IMR-90 (cell line): ENCODE results near the gene RNASET2. TPM values are rescaled to one million over a fixed set of nuclear protein-coding genes. Genes with fewer than 3 reads are reported as not detected.

Source experiments
- ATAC-seq: fragments of 200-7000 bp; cut with Tn5 transposase; 2 replicates; pipeline ENCODE4 v1.9.1; 2020; ENCODE audit warnings: low read depth, mild to moderate bottlenecking, moderate library complexity
- BruUV-seq: library from RNA; stranded (reverse); fragments of 400-500 nt; replicated peaks from 2 replicates; lab custom pipeline; 2021; lab: Mats Ljungman, UMichigan
- CTCF ChIA-PET: fragments of 300-600 bp; formaldehyde crosslinking; extraction: SDS; loops from one replicate; lab custom pipeline; 2021; ENCODE audit warnings: antibody characterized with exemption; lab: Yijun Ruan, JAX
- POLR2A ChIA-PET: fragments of 300-600 bp; sonication (Branson Sonifier 250); formaldehyde crosslinking; loops from one replicate; lab custom pipeline; 2022; ENCODE audit warnings: antibody characterized with exemption; ENCODE audit not compliant: unreplicated experiment; lab: Charles Lee
- DNase-seq: peaks from one replicate; pipeline ENCODE4 v3.0.0; 2013
- H2AFZ ChIP-seq: replicated peaks from 2 replicates; pipeline ENCODE3; 2013; ENCODE audit warnings: low read length, mild to moderate bottlenecking; ENCODE audit not compliant: poor library complexity
- H2AK5ac ChIP-seq: 2 replicates; pipeline ENCODE4 v1.6.1; 2013; ENCODE audit warnings: low read depth, low read length, inconsistent platforms
- H2AK9ac ChIP-seq: replicated peaks from 2 replicates; pipeline ENCODE3; 2013; ENCODE audit warnings: mild to moderate bottlenecking, low read depth, low read length, moderate library complexity; ENCODE audit not compliant: poor library complexity
- H2BK120ac ChIP-seq: 2 replicates; pipeline ENCODE4 v1.6.1; 2013; ENCODE audit warnings: low read depth, low read length, inconsistent platforms
- H2BK15ac ChIP-seq: 3 replicates; pipeline ENCODE4 v1.6.1; 2013; ENCODE audit warnings: low read depth, low read length, inconsistent platforms
- H2BK20ac ChIP-seq: 2 replicates; pipeline ENCODE4 v1.6.1; 2013; ENCODE audit warnings: low read depth, mild to moderate bottlenecking, inconsistent platforms, low read length, moderate library complexity
- H2BK5ac ChIP-seq: 2 replicates; pipeline ENCODE4 v1.6.1; 2013; ENCODE audit warnings: mild to moderate bottlenecking, low read depth, low read length, inconsistent platforms; ENCODE audit not compliant: poor library complexity, severe bottlenecking
- H3K14ac ChIP-seq: replicated peaks from 2 replicates; pipeline ENCODE4 v1.6.1; 2013; ENCODE audit warnings: low read depth, low read length, inconsistent platforms
- H3K18ac ChIP-seq: 2 replicates; pipeline ENCODE4 v1.6.1; 2013; ENCODE audit warnings: low read depth, low read length, control low read depth
- H3K23ac ChIP-seq: 2 replicates; pipeline ENCODE4 v1.6.1; 2013; ENCODE audit warnings: low read depth, low read length, inconsistent platforms
- H3K27ac ChIP-seq: 2 replicates; pipeline ENCODE4 v1.5.1; 2013; ENCODE audit warnings: mild to moderate bottlenecking, control low read depth, low read length; ENCODE audit not compliant: insufficient read depth
- H3K27me3 ChIP-seq: 2 replicates; pipeline ENCODE4 v1.6.1; 2013; ENCODE audit warnings: low read length; ENCODE audit not compliant: control insufficient read depth, insufficient read depth
- H3K36me3 ChIP-seq: 2 replicates; pipeline ENCODE4 v1.6.1; 2013; ENCODE audit warnings: low read length, mixed read lengths; ENCODE audit not compliant: control insufficient read depth, insufficient read depth
- H3K4ac ChIP-seq: 2 replicates; pipeline ENCODE4 v1.6.1; 2013; ENCODE audit warnings: low read depth, low read length, inconsistent platforms
- H3K4me1 ChIP-seq: 2 replicates; pipeline ENCODE4 v1.6.1; 2013; ENCODE audit warnings: low read length, mixed read lengths; ENCODE audit not compliant: control insufficient read depth, insufficient read depth
- H3K4me2 ChIP-seq: 2 replicates; pipeline ENCODE4 v1.6.1; 2013; ENCODE audit warnings: low read depth, mild to moderate bottlenecking, control low read depth, low read length, moderate library complexity
- H3K4me3 ChIP-seq: 2 replicates; pipeline ENCODE4 v1.5.1; 2013; ENCODE audit warnings: low read depth, mild to moderate bottlenecking, control low read depth, low read length, moderate library complexity; ENCODE audit not compliant: insufficient read depth
- H3K56ac ChIP-seq: 2 replicates; pipeline ENCODE4 v1.6.1; 2013; ENCODE audit warnings: low read length, inconsistent platforms; ENCODE audit not compliant: insufficient read depth; ENCODE audit errors: extremely low read depth
- H3K79me1 ChIP-seq, 2 experiments: 2 replicates each; pipeline ENCODE4 v1.6.1; 2013; ENCODE audit warnings: low read length in 2 of 2, inconsistent platforms in 1 of 2, low read depth in 1 of 2
- H3K9ac ChIP-seq: 2 replicates; pipeline ENCODE4 v1.6.1; 2013; ENCODE audit warnings: low read depth, low read length, control low read depth
- H3K9me1 ChIP-seq: 2 replicates; pipeline ENCODE4 v1.6.1; 2013; ENCODE audit warnings: low read length, inconsistent platforms; ENCODE audit not compliant: insufficient read depth
- H3K9me3 ChIP-seq: 2 replicates; pipeline ENCODE4 v1.6.1; 2013; ENCODE audit warnings: low read length; ENCODE audit not compliant: control insufficient read depth, insufficient read depth
- H4K20me1 ChIP-seq: 2 replicates; pipeline ENCODE4 v1.6.1; 2013; ENCODE audit warnings: low read length, inconsistent platforms; ENCODE audit not compliant: insufficient read depth
- H4K5ac ChIP-seq: 2 replicates; pipeline ENCODE4 v1.6.1; 2013; ENCODE audit warnings: mild to moderate bottlenecking, low read depth, low read length, control low read depth
- H4K8ac ChIP-seq, 2 experiments: 2 replicates each; pipeline ENCODE4 v1.6.1; 2013; ENCODE audit warnings: low read depth in 2 of 2, low read length in 2 of 2, control low read depth in 1 of 2, inconsistent platforms in 1 of 2
- H4K91ac ChIP-seq: 2 replicates; pipeline ENCODE4 v1.6.1; 2013; ENCODE audit warnings: low read depth, low read length, inconsistent platforms; ENCODE audit not compliant: insufficient read depth
- BHLHE40 ChIP-seq: fragments of 150-350 bp; IDR thresholded peaks from 2 replicates; pipeline ENCODE4 v1.6.1; 2016; ENCODE audit warnings: mild to moderate bottlenecking, low read depth, low read length
- CEBPB ChIP-seq: IDR thresholded peaks from 2 replicates; pipeline ENCODE4 v1.6.1; 2012; ENCODE audit warnings: low read depth, low read length, improper control_type of control experiment
- CHD1 ChIP-seq: IDR thresholded peaks from 2 replicates; pipeline ENCODE4 v1.6.1; 2012; ENCODE audit warnings: low read depth, low read length, improper control_type of control experiment
- FOS ChIP-seq: fragments of 150-350 bp; IDR thresholded peaks from 2 replicates; pipeline ENCODE4 v1.6.1; 2016; ENCODE audit warnings: low read depth, low read length
- MAFK ChIP-seq: IDR thresholded peaks from 2 replicates; pipeline ENCODE4 v1.6.1; 2012; ENCODE audit warnings: low read depth, low read length, improper control_type of control experiment
- MAZ ChIP-seq: IDR thresholded peaks from 2 replicates; pipeline ENCODE4 v1.6.1; 2012; ENCODE audit warnings: low read depth, mild to moderate bottlenecking, low read length, improper control_type of control experiment, moderate library complexity, borderline replicate concordance
- MXI1 ChIP-seq: IDR thresholded peaks from 2 replicates; pipeline ENCODE4 v1.6.1; 2012; ENCODE audit warnings: low read depth, mild to moderate bottlenecking, low read length, moderate library complexity, borderline replicate concordance
- POLR2A ChIP-seq: IDR thresholded peaks from 2 replicates; pipeline ENCODE4 v1.6.1; 2012; ENCODE audit warnings: mild to moderate bottlenecking, low read depth, low read length
- RAD21 ChIP-seq: IDR thresholded peaks from 2 replicates; pipeline ENCODE4 v1.6.1; 2012; ENCODE audit warnings: low read length, improper control_type of control experiment
- RCOR1 ChIP-seq: IDR thresholded peaks from 2 replicates; pipeline ENCODE4 v1.6.1; 2012; ENCODE audit warnings: mild to moderate bottlenecking, low read length, improper control_type of control experiment; ENCODE audit not compliant: insufficient replicate concordance
- RFX5 ChIP-seq: IDR thresholded peaks from 2 replicates; pipeline ENCODE4 v1.8.0; 2012; ENCODE audit warnings: low read depth, mild to moderate bottlenecking, low read length, moderate library complexity
- SMC3 ChIP-seq: fragments of 150-350 bp; IDR thresholded peaks from 2 replicates; pipeline ENCODE4 v1.6.1; 2016; ENCODE audit warnings: low read depth, mild to moderate bottlenecking, antibody characterized with exemption, low read length, moderate library complexity
- WGBS, 2 experiments: methylation state at CpG; one replicate each; pipeline versions ENCODE4 v1.1.5 to v1.1.7; 2013; ENCODE audit warnings: missing lambda C conversion rate in 2 of 2; ENCODE audit not compliant: insufficient read length in 1 of 2; ENCODE audit errors: extremely low coverage in 2 of 2; 5-methylcytosine and 5-hydroxymethylcytosine counted together
- dilution Hi-C: fragments of 300-500 bp; cut with HindIII; formaldehyde crosslinking; loops from one replicate; pipeline ENCODE4 v1.14.3; 2018; ENCODE audit warnings: low sequenced_read_pairs; ENCODE audit not compliant: unreplicated experiment
- in situ Hi-C: fragments of 300-500 bp; cut with MboI; formaldehyde crosslinking; loops from 3 replicates; pipeline ENCODE4 v1.14.3; 2019; ENCODE audit warnings: low sequenced_read_pairs, inconsistent platforms, mixed read lengths
- intact Hi-C: fragments of 100-400 bp; cut with micrococcal nuclease; formaldehyde crosslinking; loops from 2 replicates; pipeline ENCODE4 v1.10.0; 2022
- polyA plus RNA-seq, 3 experiments: library from polyadenylated mRNA; depleted of rRNA; stranded (reverse); fragments of >200 nt; gene quantifications; 2 replicates each; pipeline ENCODE4 v1.2.3, GENCODE V29; 2012; ENCODE audit warnings: low replicate concordance in 1 of 3
- total RNA-seq: library from RNA; depleted of rRNA; stranded (reverse); fragments of >200 nt; gene quantifications from 2 replicates; pipeline ENCODE4 v1.2.3, GENCODE V29; 2012
- TF ChIP-seq, protein P1 (sequence below): fragments of 150-350 bp; IDR thresholded peaks from 2 replicates; pipeline ENCODE4 v1.6.1; 2017; ENCODE audit warnings: mild to moderate bottlenecking, antibody characterized with exemption, low read length, low read depth
- TF ChIP-seq, protein P2 (sequence below): fragments of 150-350 bp; IDR thresholded peaks from 2 replicates; pipeline ENCODE4 v1.6.1; 2016; ENCODE audit warnings: low read depth, mild to moderate bottlenecking, low read length, moderate library complexity, borderline replicate concordance
- TF ChIP-seq, protein P3 (sequence below): conservative IDR thresholded peaks from 2 replicates; pipeline ENCODE4 v1.5.1; 2012; ENCODE audit warnings: mild to moderate bottlenecking, low read depth, low read length, improper control_type of control experiment

RNASET2 gene
- total and polyA plus RNA-seq, 2 of the 4 experiments (the other 2 are of a cell fraction): 13.6 to 24.9 TPM

DNA sequence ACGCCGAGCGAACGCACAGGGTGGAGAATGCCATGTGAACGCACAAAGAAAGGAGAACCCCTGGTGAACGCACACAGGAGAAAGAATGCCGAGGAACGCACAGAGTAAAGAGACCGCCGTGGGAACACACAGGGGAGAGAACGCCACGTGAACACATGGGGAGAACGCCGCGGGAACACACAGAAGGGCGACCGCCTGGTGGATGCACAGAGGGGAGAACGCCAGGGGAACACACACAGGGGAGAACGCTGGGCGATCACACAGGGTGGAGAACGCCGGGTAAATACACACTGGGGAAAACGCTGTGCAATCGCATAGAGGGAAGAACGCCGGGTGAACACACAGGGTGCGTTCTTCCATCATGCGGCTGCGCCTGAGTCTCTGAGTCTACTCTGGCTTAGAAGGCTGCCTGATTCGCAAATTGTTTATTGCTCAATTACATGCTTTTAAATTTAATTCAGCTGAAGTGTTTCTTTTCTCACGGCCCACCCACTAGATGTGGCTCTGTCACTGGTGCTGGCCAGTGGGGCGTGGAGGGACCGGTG, 54.1 kb downstream of the RNASET2 start:
- Histone ChIP-seq H3K9me3 (peaks cover 5% of the 10 kb centered on the region; the same call in 1 of the 2 replicates), H2BK15ac (no peak overlapping the region), H4K5ac (no peak overlapping the region), H3K79me1 (no peaks in the 10 kb centered on the region), H2BK5ac (no peak overlapping the region), H3K23ac (no peak overlapping the region), H3K9me1 (no peaks in the 10 kb centered on the region), H4K91ac (no peak overlapping the region), H2AFZ (no peak overlapping the region), H3K4me2 (no peak overlapping the region), H4K8ac (no peak overlapping the region), H3K4me3 (no peak overlapping the region), H3K4me1 (no peaks in the 10 kb centered on the region), H2AK9ac (no peak overlapping the region), H3K27ac (no peak overlapping the region), H3K4ac (no peak overlapping the region), H3K36me3 (no peaks in the 10 kb centered on the region), H3K18ac (no peak overlapping the region), H4K20me1 (no peaks in the 10 kb centered on the region), H2BK20ac (no peak overlapping the region), H3K9ac (no peak overlapping the region), H2BK120ac (no peak overlapping the region), H3K27me3 (peaks cover 3% of the 10 kb centered on the region; the same call in 1 of the 2 replicates), H3K56ac (no peak overlapping the region), H2AK5ac (no peak overlapping the region), H3K14ac (no peak overlapping the region)
- CTCF ChIA-PET: no interaction called here
- WGBS, 2 experiments: 85% methylated on average over 31 of the region's 33 CpGs; no CpG with 5 or more reads in 1 of the 2 experiments
- intact Hi-C loops (no loop called here), in situ Hi-C loops (no loop called here), dilution Hi-C loops (no loop called here)
- DNase-seq (no peak), ATAC-seq (no peak)
- TF ChIP-seq RCOR1 (no peak), MAFK (no peak), CEBPB (no peak), SMC3 (no peak), POLR2A (no peak), RFX5 (no peak), BHLHE40 (no peak), FOS (no peak), MAZ (no peak), MXI1 (no peak), CHD1 (no peak), RAD21 (no peak)
- TF ChIP-seq, protein P1, sequence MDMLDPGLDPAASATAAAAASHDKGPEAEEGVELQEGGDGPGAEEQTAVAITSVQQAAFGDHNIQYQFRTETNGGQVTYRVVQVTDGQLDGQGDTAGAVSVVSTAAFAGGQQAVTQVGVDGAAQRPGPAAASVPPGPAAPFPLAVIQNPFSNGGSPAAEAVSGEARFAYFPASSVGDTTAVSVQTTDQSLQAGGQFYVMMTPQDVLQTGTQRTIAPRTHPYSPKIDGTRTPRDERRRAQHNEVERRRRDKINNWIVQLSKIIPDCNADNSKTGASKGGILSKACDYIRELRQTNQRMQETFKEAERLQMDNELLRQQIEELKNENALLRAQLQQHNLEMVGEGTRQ: no peak
- TF ChIP-seq, protein P2, sequence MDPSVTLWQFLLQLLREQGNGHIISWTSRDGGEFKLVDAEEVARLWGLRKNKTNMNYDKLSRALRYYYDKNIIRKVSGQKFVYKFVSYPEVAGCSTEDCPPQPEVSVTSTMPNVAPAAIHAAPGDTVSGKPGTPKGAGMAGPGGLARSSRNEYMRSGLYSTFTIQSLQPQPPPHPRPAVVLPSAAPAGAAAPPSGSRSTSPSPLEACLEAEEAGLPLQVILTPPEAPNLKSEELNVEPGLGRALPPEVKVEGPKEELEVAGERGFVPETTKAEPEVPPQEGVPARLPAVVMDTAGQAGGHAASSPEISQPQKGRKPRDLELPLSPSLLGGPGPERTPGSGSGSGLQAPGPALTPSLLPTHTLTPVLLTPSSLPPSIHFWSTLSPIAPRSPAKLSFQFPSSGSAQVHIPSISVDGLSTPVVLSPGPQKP: no peak
- TF ChIP-seq, protein P3, sequence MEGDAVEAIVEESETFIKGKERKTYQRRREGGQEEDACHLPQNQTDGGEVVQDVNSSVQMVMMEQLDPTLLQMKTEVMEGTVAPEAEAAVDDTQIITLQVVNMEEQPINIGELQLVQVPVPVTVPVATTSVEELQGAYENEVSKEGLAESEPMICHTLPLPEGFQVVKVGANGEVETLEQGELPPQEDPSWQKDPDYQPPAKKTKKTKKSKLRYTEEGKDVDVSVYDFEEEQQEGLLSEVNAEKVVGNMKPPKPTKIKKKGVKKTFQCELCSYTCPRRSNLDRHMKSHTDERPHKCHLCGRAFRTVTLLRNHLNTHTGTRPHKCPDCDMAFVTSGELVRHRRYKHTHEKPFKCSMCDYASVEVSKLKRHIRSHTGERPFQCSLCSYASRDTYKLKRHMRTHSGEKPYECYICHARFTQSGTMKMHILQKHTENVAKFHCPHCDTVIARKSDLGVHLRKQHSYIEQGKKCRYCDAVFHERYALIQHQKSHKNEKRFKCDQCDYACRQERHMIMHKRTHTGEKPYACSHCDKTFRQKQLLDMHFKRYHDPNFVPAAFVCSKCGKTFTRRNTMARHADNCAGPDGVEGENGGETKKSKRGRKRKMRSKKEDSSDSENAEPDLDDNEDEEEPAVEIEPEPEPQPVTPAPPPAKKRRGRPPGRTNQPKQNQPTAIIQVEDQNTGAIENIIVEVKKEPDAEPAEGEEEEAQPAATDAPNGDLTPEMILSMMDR: no peak
- BruUV-seq: no TSS peak
- POLR2A ChIA-PET: no interaction called here
